ENCODE measurements around the gene RIOK2. TPM values are rescaled to one million over a fixed set of nuclear protein-coding genes. Genes with fewer than 3 reads are reported as not detected.
A peak's percentile ranks its signal among the peaks of the same experiment; 100 is the strongest.

The RIOK2 gene
- polyA plus RNA-seq, 1 of the 3 experiments (the other 2 are of a cell fraction), result 5.9 TPM

- TF ChIP-seq CTCF (IDR thresholded peaks at IDR 0.05) (no peak), FOXJ3 (CRISPR knock-in tag; IDR thresholded peaks at IDR 0.05) (no peak), TCF12 (IDR thresholded peaks at IDR 0.05) (no peak), SMC3 (IDR thresholded peaks at IDR 0.05; ENCODE audit: low read depth, low read length) (no peak)
These were observed 18.2 kb downstream of the RIOK2 start (continued) for GRCh38 chr5:97164846-97165245.

GRCh38 chr5:97163790-97164285 lies 19.2 kb downstream of the RIOK2 start:
- Histone ChIP-seq H3K36me3 (replicated peaks in 1 of 2; ENCODE audit: control insufficient read depth in 1 of 2, insufficient read depth in 2 of 2, low read length in 1 of 2) (peaks cover 48 to 67% of the 10 kb centered on the region in 2 experiments), H3K4me1 (ENCODE audit: control insufficient read depth in 1 of 2, insufficient read depth in 2 of 2, low read depth in 1 of 2, low read length in 1 of 2) (no peaks in the 10 kb centered on the region), H3K9ac (no peak overlapping the region), H3K4me3 (ENCODE audit: low read depth in 2 of 2, low read length in 1 of 2) (no peak overlapping the region), H3K79me2 (ENCODE audit: insufficient read depth) (peaks cover 7% of the 10 kb centered on the region; the same call in 1 of the 2 replicates), H2AFZ (ENCODE audit: low read depth) (no peak overlapping the region), H3F3A (replicated peaks; ENCODE audit: insufficient read depth) (peaks cover 27% of the 10 kb centered on the region), H3K9me2 (no peaks in the 10 kb centered on the region), H4K20me1 (ENCODE audit: insufficient read depth) (no peaks in the 10 kb centered on the region), H3K4me2 (no peak overlapping the region), H3K27ac (ENCODE audit: low read depth in 2 of 2, low read length in 1 of 2) (no peak overlapping the region), H3K9me3 (no peaks in the 10 kb centered on the region), H3K27me3 (ENCODE audit: insufficient read depth) (no peaks in the 10 kb centered on the region)
- DNase-seq, result no peak
- no peak for TF ChIP-seq JUND (IDR thresholded peaks at IDR 0.05)
- TF ChIP-seq MEF2A (IDR thresholded peaks at IDR 0.05; ENCODE audit: borderline replicate concordance, low read depth), result no peak
- TF ChIP-seq FOXM1 (IDR thresholded peaks at IDR 0.05; ENCODE audit: low read depth), result no peak
- no peak for TF ChIP-seq RCOR1 (IDR thresholded peaks at IDR 0.05; ENCODE audit: low read length)
- no peak for TF ChIP-seq EZH2phosphoT487 (IDR thresholded peaks at IDR 0.05; ENCODE audit: borderline replicate concordance, low read depth)
- no peak for TF ChIP-seq PBX3 (IDR thresholded peaks at IDR 0.05)
- ChIA-PET POLR2A (no interaction called here), CTCF (interaction anchor here (0.7 to 12.2 kb wide), 32 partner anchors 9 to 996 kb away, joined by 3 to 118 read pairs (median 4); partner anchors contain the start of genes ERAP2 and LIX1)
- WGBS (ENCODE audit: low lambda C conversion rate), result 100% methylated on average over 5 of the region's 5 CpGs

GRCh38 chr5:97163360-97163764 lies 19.7 kb downstream of the RIOK2 start:
- no peak overlapping the region for H3K4me2 ChIP-seq
- TF ChIP-seq CTCF (IDR thresholded peaks at IDR 0.05) (peak; percentile 76), RAD21 (IDR thresholded peaks at IDR 0.05; ENCODE audit: low read length) (peak; percentile 53), NFIC (IDR thresholded peaks at IDR 0.05; ENCODE audit: borderline replicate concordance) (no peak), ELF1 (IDR thresholded peaks at IDR 0.05) (no peak), MEF2A (IDR thresholded peaks at IDR 0.05; ENCODE audit: borderline replicate concordance, low read depth) (no peak)
- POLR2A ChIA-PET, result no interaction called here
- no peak overlapping the region for H3K27ac ChIP-seq (ENCODE audit: low read depth in 2 of 2, low read length in 1 of 2)
- peak; percentile 2 for DNase-seq
- H3K9me3 ChIP-seq, result no peaks in the 10 kb centered on the region
- H3K4me1 ChIP-seq (ENCODE audit: control insufficient read depth in 1 of 2, insufficient read depth in 2 of 2, low read depth in 1 of 2, low read length in 1 of 2), result no peaks in the 10 kb centered on the region
- no peak overlapping the region for H3K4me3 ChIP-seq (ENCODE audit: low read depth in 2 of 2, low read length in 1 of 2)
- no peaks in the 10 kb centered on the region for H3K27me3 ChIP-seq (ENCODE audit: insufficient read depth)
- H3K9me2 ChIP-seq, result no peaks in the 10 kb centered on the region
- H4K20me1 ChIP-seq (ENCODE audit: insufficient read depth), result no peaks in the 10 kb centered on the region
- H3K36me3 ChIP-seq (replicated peaks in 1 of 2; ENCODE audit: control insufficient read depth in 1 of 2, insufficient read depth in 2 of 2, low read length in 1 of 2), result peaks cover 43 to 62% of the 10 kb centered on the region in 2 experiments
- H3F3A ChIP-seq (replicated peaks; ENCODE audit: insufficient read depth), result peaks cover 27% of the 10 kb centered on the region
- H3K79me2 ChIP-seq (ENCODE audit: insufficient read depth), result peaks cover 7% of the 10 kb centered on the region; the same call in 1 of the 2 replicates
- no peak overlapping the region for H3K9ac ChIP-seq
- no peak overlapping the region for H2AFZ ChIP-seq (ENCODE audit: low read depth)
- CTCF ChIA-PET, result interaction anchor here (0.7 to 12.2 kb wide), 35 partner anchors 9 to 996 kb away, joined by 3 to 118 read pairs (median 4); partner anchors contain the start of genes ERAP2 and LIX1
